ENCODE measurements around the gene TOMM22.
A peak's percentile ranks its signal among the peaks of the same experiment; 100 is the strongest.

Gene TOMM22

DNA sequence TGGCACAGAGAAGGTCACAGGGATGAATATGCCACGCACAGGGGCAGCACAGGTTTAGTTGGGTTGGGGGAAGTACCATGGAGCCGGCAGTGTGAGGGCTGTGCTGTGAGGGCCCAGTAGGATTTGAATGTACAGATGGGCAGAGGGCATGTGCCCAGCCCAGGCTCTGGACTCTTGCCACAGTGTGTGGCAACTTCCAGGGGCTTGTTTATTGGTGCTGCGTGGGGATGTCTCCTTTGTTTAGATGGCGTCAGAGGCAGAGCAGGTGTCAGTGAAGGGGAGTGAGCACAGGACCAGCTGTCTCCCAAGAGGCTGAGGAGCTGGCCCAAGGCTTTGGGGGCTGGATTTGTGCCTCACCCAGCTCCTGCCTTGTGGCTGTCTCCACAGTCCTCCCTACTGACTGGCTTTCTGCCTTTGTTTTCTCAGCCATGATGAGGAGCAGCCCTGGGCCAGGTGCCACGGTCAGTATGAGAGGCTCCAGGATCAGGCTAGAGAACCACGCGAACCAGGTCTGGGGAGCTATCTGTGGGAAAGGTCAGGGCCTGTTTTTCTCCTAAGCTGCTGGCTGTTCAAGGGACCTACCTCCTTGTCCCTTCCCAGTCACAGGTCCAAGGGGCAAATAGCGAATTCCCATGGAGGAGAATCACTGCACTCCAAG, 52.1 kb downstream of the TOMM22 start:
- H3K27ac ChIP-seq = peak overlapping the region; percentile 39
- TF ChIP-seq, protein P1, sequence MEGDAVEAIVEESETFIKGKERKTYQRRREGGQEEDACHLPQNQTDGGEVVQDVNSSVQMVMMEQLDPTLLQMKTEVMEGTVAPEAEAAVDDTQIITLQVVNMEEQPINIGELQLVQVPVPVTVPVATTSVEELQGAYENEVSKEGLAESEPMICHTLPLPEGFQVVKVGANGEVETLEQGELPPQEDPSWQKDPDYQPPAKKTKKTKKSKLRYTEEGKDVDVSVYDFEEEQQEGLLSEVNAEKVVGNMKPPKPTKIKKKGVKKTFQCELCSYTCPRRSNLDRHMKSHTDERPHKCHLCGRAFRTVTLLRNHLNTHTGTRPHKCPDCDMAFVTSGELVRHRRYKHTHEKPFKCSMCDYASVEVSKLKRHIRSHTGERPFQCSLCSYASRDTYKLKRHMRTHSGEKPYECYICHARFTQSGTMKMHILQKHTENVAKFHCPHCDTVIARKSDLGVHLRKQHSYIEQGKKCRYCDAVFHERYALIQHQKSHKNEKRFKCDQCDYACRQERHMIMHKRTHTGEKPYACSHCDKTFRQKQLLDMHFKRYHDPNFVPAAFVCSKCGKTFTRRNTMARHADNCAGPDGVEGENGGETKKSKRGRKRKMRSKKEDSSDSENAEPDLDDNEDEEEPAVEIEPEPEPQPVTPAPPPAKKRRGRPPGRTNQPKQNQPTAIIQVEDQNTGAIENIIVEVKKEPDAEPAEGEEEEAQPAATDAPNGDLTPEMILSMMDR (conservative IDR thresholded peaks at IDR 0.05) = no peak
- TF ChIP-seq ZFX (IDR thresholded peaks at IDR 0.05) = no peak

GRCh38 chr22:38734421-38735100, 52.8 kb downstream of the TOMM22 start:
- TF ChIP-seq, protein P1 (conservative IDR thresholded peaks at IDR 0.05) = no peak
- no peak for TF ChIP-seq ZFX (IDR thresholded peaks at IDR 0.05)
- H3K27ac ChIP-seq = peak overlapping the region; percentile 39

Data from C4-2B (cell line).